Mesendoderm (in vitro differentiated cells): ENCODE data around the gene CYP4V2.
A peak's percentile ranks its signal among the peaks of the same experiment; 100 is the strongest.

Experiments used
- DNase-seq: peaks from one replicate; pipeline ENCODE4 v3.0.0; 2013
- H2AK5ac ChIP-seq: 2 replicates; pipeline ENCODE4 v1.6.1; 2013; ENCODE audit warnings: low read length, inconsistent platforms
- H2BK120ac ChIP-seq: 2 replicates; pipeline ENCODE4 v1.6.1; 2013; ENCODE audit warnings: low read depth, mild to moderate bottlenecking, low read length, moderate library complexity, mixed read lengths
- H2BK15ac ChIP-seq: replicated peaks from 2 replicates; pipeline ENCODE4 v1.6.1; 2013; ENCODE audit warnings: low read depth, mild to moderate bottlenecking, moderate library complexity
- H2BK5ac ChIP-seq: 2 replicates; pipeline ENCODE4 v1.6.1; 2013; ENCODE audit warnings: low read length, inconsistent platforms
- H3K18ac ChIP-seq: 2 replicates; pipeline ENCODE4 v1.6.1; 2013; ENCODE audit warnings: mild to moderate bottlenecking, low read length, mixed read lengths
- H3K23ac ChIP-seq: one replicate; pipeline ENCODE4 v1.6.1; 2013; ENCODE audit warnings: low read length
- H3K27ac ChIP-seq: 2 replicates; pipeline ENCODE4 v1.5.1; 2013; ENCODE audit warnings: low read depth, mild to moderate bottlenecking, inconsistent platforms, low read length, moderate library complexity
- H3K27me3 ChIP-seq: 2 replicates; pipeline ENCODE4 v1.6.1; 2013; ENCODE audit warnings: low read length, control low read depth, mild to moderate bottlenecking, inconsistent platforms; ENCODE audit not compliant: insufficient read depth, poor library complexity
- H3K36me3 ChIP-seq: 2 replicates; pipeline ENCODE4 v1.6.1; 2013; ENCODE audit warnings: low read length, inconsistent platforms; ENCODE audit not compliant: control insufficient read depth, insufficient read depth
- H3K4ac ChIP-seq: one replicate; pipeline ENCODE4 v1.6.1; 2013; ENCODE audit warnings: low read depth, mild to moderate bottlenecking, low read length, moderate library complexity
- H3K4me1 ChIP-seq: 2 replicates; pipeline ENCODE4 v1.6.1; 2013; ENCODE audit warnings: low read depth, low read length, inconsistent platforms; ENCODE audit not compliant: control insufficient read depth
- H3K4me2 ChIP-seq: 2 replicates; pipeline ENCODE4 v1.6.1; 2013; ENCODE audit warnings: low read length
- H3K4me3 ChIP-seq: 2 replicates; pipeline ENCODE4 v1.5.1; 2013; ENCODE audit warnings: mild to moderate bottlenecking, low read length
- H3K56ac ChIP-seq: one replicate; pipeline ENCODE4 v1.6.1; 2013; ENCODE audit warnings: low read length
- H3K79me1 ChIP-seq: 2 replicates; pipeline ENCODE4 v1.6.1; 2013; ENCODE audit warnings: low read length, inconsistent platforms
- H3K79me2 ChIP-seq: 2 replicates; pipeline ENCODE4 v1.6.1; 2013; ENCODE audit warnings: mild to moderate bottlenecking, low read length; ENCODE audit not compliant: control insufficient read depth, insufficient read depth
- H3K9ac ChIP-seq: 2 replicates; pipeline ENCODE4 v1.6.1; 2013; ENCODE audit warnings: low read length, inconsistent platforms
- H4K5ac ChIP-seq: one replicate; pipeline ENCODE4 v1.6.1; 2013; ENCODE audit warnings: low read length
- H4K8ac ChIP-seq: one replicate; pipeline ENCODE4 v1.6.1; 2013; ENCODE audit warnings: low read depth, mild to moderate bottlenecking, control low read depth, low read length, moderate library complexity
- WGBS: extraction: QIAGEN DNeasy Blood & Tissue Kit; methylation state at CpG from one replicate; pipeline ENCODE4 v1.1.7; 2013; ENCODE audit warnings: low lambda C conversion rate, missing lambda C conversion rate; ENCODE audit not compliant: insufficient coverage; ENCODE audit errors: extremely low coverage; 5-methylcytosine and 5-hydroxymethylcytosine counted together

The CYP4V2 gene

DNA sequence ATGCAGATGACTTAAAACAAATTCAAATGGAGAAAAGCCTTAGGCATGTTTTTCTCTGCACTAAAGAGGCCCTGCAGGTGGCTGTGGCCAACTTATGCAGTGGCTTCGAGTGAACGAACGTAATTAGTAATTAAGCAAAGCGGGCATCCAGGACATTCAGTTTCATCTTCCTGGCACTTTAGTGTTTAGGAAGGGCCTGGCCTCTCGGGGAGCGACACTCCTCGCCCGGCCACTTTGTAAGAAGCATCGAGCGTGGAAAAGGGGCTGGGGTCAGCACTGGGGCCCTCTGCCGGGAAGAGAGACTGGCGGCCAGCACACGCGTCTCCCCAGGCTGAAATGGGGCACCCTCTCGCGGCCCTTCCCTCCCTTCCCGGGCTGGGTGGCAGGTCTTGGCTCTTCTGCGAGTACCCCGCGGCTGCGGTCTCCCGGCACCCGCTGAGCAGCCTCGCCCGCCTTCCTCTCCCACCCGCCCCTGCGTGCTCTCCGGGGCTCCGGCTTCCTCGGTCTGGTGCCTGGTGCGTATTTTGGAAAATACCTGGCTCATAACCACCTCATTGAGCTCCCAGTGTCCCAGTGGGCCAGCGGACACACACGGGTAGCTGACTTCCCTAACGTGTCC, 677 bp upstream of the CYP4V2 start:
- no peak overlapping the region for H4K8ac ChIP-seq
- peak overlapping the region; percentile 87 for H3K27ac ChIP-seq
- no peaks in the 10 kb centered on the region for H3K79me1 ChIP-seq
- peak overlapping the region; percentile 85 for H3K4me2 ChIP-seq
- H3K79me2 ChIP-seq, result no peaks in the 10 kb centered on the region
- peak overlapping the region; percentile 82 for H3K18ac ChIP-seq
- H3K9ac ChIP-seq, result peak overlapping the region; percentile 87
- H3K27me3 ChIP-seq, result no peaks in the 10 kb centered on the region
- H2BK5ac ChIP-seq, result no peak overlapping the region
- H2BK15ac ChIP-seq, result no peak overlapping the region
- H3K4me3 ChIP-seq, result peak overlapping the region; percentile 72
- DNase-seq, result peak; percentile 33
- H3K4ac ChIP-seq, result no peak overlapping the region
- no CpG with 5 or more reads among the region's 34 CpGs for WGBS
- H3K23ac ChIP-seq, result no peak overlapping the region
- no peak overlapping the region for H2BK120ac ChIP-seq
- no peaks in the 10 kb centered on the region for H3K36me3 ChIP-seq
- H3K4me1 ChIP-seq, result no peaks in the 10 kb centered on the region
- H4K5ac ChIP-seq, result no peak overlapping the region
- H2AK5ac ChIP-seq, result no peak overlapping the region
- H3K56ac ChIP-seq, result peak overlapping the region; percentile 96

DNA sequence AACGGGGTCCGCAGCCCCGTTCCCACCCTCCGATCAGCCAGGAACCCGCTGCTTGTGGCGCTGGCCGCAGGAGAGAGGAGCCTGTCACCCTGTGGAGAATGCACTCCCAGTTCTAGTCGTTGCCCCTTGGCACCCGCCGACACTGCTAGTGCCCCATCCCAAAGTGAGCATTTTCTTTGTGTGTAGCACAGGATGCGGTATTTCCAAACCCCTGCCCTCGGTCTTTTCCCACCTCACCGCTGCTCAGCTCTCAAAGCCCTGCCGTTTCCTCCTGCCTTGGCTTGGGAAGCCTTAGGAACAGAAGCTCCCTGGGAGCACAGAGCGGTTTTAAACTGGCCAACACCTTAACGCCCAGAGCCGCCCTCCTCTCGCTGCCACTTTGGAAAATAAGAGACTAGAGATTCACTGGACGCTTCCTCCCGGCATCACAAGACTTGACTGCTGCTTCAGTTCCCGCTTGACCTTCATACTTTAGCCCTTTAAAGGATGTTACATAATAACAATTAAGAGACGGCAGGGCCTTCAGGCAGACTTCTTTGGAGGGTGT, 772 bp downstream of the CYP4V2 start:
- H3K79me1 ChIP-seq, result no peaks in the 10 kb centered on the region
- H3K79me2 ChIP-seq, result no peaks in the 10 kb centered on the region
- WGBS, result no CpG with 5 or more reads among the region's 22 CpGs
- peak overlapping the region; percentile 87 for H3K9ac ChIP-seq
- H3K4me2 ChIP-seq, result peak overlapping the region; percentile 90
- no peak overlapping the region for H4K5ac ChIP-seq
- H3K56ac ChIP-seq, result peak overlapping the region; percentile 96
- H3K18ac ChIP-seq, result peak overlapping the region; percentile 82
- peak overlapping the region; percentile 97 for H3K23ac ChIP-seq
- H3K27me3 ChIP-seq, result no peaks in the 10 kb centered on the region
- no peak overlapping the region for H2BK15ac ChIP-seq
- H4K8ac ChIP-seq, result no peak overlapping the region
- H3K4me3 ChIP-seq, result peak overlapping the region; percentile 72
- peak overlapping the region; percentile 31 for H2BK5ac ChIP-seq
- no peaks in the 10 kb centered on the region for H3K36me3 ChIP-seq
- no peaks in the 10 kb centered on the region for H3K4me1 ChIP-seq
- peak overlapping the region; percentile 87 for H3K27ac ChIP-seq
- H2AK5ac ChIP-seq, result no peak overlapping the region
- H3K4ac ChIP-seq, result no peak overlapping the region
- no peak overlapping the region for H2BK120ac ChIP-seq
- peak; percentile 73 for DNase-seq

GRCh38 chr4:186193851-186194250, 2.5 kb downstream of the CYP4V2 start:
- no peak overlapping the region for H3K56ac ChIP-seq
- no peak overlapping the region for H3K4ac ChIP-seq
- no peak overlapping the region for H3K4me2 ChIP-seq
- H2BK120ac ChIP-seq, result no peak overlapping the region
- H3K4me3 ChIP-seq, result no peak overlapping the region
- H2BK15ac ChIP-seq, result no peak overlapping the region
- no peaks in the 10 kb centered on the region for H3K79me2 ChIP-seq
- no peak overlapping the region for H3K27ac ChIP-seq
- H4K8ac ChIP-seq, result no peak overlapping the region
- H3K27me3 ChIP-seq, result no peaks in the 10 kb centered on the region
- H4K5ac ChIP-seq, result no peak overlapping the region
- DNase-seq, result no peak
- H3K36me3 ChIP-seq, result no peaks in the 10 kb centered on the region
- H3K79me1 ChIP-seq, result no peaks in the 10 kb centered on the region
- H3K4me1 ChIP-seq, result no peaks in the 10 kb centered on the region
- WGBS, result no CpG with 5 or more reads among the region's 5 CpGs
- no peak overlapping the region for H3K18ac ChIP-seq
- no peak overlapping the region for H2BK5ac ChIP-seq
- H2AK5ac ChIP-seq, result no peak overlapping the region
- no peak overlapping the region for H3K9ac ChIP-seq
- H3K23ac ChIP-seq, result no peak overlapping the region

- H3K4ac ChIP-seq, result no peak overlapping the region
- no peak for DNase-seq
- H3K9ac ChIP-seq, result no peak overlapping the region
- H3K56ac ChIP-seq, result no peak overlapping the region
- no peaks in the 10 kb centered on the region for H3K79me1 ChIP-seq
- no CpG with 5 or more reads among the region's 6 CpGs for WGBS
- H2BK5ac ChIP-seq, result no peak overlapping the region
- H3K4me1 ChIP-seq, result no peaks in the 10 kb centered on the region
- H4K8ac ChIP-seq, result no peak overlapping the region
- H3K18ac ChIP-seq, result no peak overlapping the region
- no peak overlapping the region for H2BK15ac ChIP-seq
- H4K5ac ChIP-seq, result no peak overlapping the region
- H3K27me3 ChIP-seq, result no peaks in the 10 kb centered on the region
- H3K23ac ChIP-seq, result no peak overlapping the region
- H3K36me3 ChIP-seq, result no peaks in the 10 kb centered on the region
- H3K4me3 ChIP-seq, result no peak overlapping the region
- H2AK5ac ChIP-seq, result no peak overlapping the region
- H2BK120ac ChIP-seq, result no peak overlapping the region
- no peaks in the 10 kb centered on the region for H3K79me2 ChIP-seq
- H3K4me2 ChIP-seq, result no peak overlapping the region
- H3K27ac ChIP-seq, result no peak overlapping the region
Observed at GRCh38 chr4:186196063-186196462, 4.7 kb downstream of the CYP4V2 start.

DNA sequence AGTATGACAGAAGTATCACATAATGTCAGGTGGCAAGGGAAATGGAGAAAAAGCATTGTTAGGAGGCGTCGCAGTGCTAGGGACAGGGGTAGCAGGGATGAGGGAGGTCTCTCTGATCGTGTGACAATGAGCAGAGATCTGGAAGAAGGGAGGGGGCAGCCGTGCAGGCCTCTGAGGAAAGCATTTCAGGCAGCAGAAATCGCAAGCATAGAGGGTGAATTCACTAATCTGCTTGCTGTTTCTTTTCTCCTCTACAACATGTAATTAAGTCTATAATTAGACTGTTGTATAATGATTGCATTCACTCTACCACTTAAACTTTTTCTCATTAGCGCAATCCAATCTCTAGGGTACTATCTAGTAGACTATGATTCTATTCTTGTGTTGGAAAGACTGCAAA, 9.1 kb downstream of the CYP4V2 start:
- no peak overlapping the region for H4K8ac ChIP-seq
- H3K9ac ChIP-seq, result no peak overlapping the region
- DNase-seq, result no peak
- no peaks in the 10 kb centered on the region for H3K79me1 ChIP-seq
- H3K79me2 ChIP-seq, result no peaks in the 10 kb centered on the region
- no peaks in the 10 kb centered on the region for H3K36me3 ChIP-seq
- no peak overlapping the region for H2BK15ac ChIP-seq
- H3K4me1 ChIP-seq, result no peaks in the 10 kb centered on the region
- no CpG with 5 or more reads among the region's 6 CpGs for WGBS
- H3K56ac ChIP-seq, result no peak overlapping the region
- no peak overlapping the region for H3K4ac ChIP-seq
- no peak overlapping the region for H2AK5ac ChIP-seq
- no peak overlapping the region for H3K23ac ChIP-seq
- H3K18ac ChIP-seq, result no peak overlapping the region
- no peak overlapping the region for H3K4me2 ChIP-seq
- no peaks in the 10 kb centered on the region for H3K27me3 ChIP-seq
- no peak overlapping the region for H2BK5ac ChIP-seq
- no peak overlapping the region for H3K27ac ChIP-seq
- H3K4me3 ChIP-seq, result no peak overlapping the region
- H4K5ac ChIP-seq, result no peak overlapping the region
- H2BK120ac ChIP-seq, result no peak overlapping the region

DNA sequence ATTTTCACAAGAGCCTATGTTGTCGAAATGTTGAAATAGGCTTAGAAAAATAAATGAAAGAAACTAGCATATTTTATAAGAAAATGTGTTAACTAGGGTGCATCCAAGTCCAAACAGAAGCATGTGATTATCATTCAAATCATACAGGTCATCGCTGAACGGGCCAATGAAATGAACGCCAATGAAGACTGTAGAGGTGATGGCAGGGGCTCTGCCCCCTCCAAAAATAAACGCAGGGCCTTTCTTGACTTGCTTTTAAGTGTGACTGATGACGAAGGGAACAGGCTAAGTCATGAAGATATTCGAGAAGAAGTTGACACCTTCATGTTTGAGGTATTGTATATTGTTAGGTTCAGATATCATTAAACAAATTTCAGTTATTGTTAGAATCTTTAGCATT, 9.6 kb downstream of the CYP4V2 start:
- Histone ChIP-seq H3K18ac (no peak overlapping the region), H3K27ac (no peak overlapping the region), H3K4me2 (no peak overlapping the region), H3K36me3 (no peaks in the 10 kb centered on the region), H2AK5ac (no peak overlapping the region), H2BK120ac (no peak overlapping the region), H3K79me2 (no peaks in the 10 kb centered on the region), H3K27me3 (no peaks in the 10 kb centered on the region), H3K79me1 (no peaks in the 10 kb centered on the region), H3K4me3 (no peak overlapping the region), H3K4me1 (no peaks in the 10 kb centered on the region), H3K56ac (no peak overlapping the region), H3K4ac (no peak overlapping the region), H4K5ac (no peak overlapping the region), H2BK5ac (no peak overlapping the region), H2BK15ac (no peak overlapping the region), H4K8ac (no peak overlapping the region), H3K23ac (no peak overlapping the region), H3K9ac (no peak overlapping the region)
- no CpG with 5 or more reads among the region's 7 CpGs for WGBS
- no peak for DNase-seq
